ENCODE data around the gene RASA1. TPM values are rescaled to one million over a fixed set of nuclear protein-coding genes. Genes with fewer than 3 reads are reported as not detected.

RASA1 gene
- total and polyA plus RNA-seq, 2 experiments from 2014 or later, result 9.3 to 35.0 TPM

DNA sequence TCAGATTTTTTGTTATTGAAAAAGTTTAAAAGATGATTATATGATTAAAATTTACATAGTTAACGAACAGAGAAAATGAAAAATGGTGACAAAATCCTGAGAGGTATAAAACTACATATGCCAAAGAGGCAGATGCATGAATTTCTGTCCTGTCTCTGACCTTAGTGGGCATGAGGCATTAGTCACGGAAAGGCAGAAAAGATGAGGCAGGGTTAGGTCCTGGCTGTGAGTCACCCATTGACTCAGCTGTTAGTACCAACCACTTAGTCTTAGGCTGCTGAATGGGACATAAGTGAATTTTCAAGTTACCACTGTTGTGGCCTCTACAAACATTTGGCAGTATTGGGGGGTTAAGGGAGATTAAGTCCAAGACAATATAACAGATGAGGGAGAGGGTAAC, 33.1 kb downstream of the RASA1 start (continued):
- TF ChIP-seq ZNF462 (CRISPR knock-in tag; IDR thresholded peaks at IDR 0.05) (no peak), ZNF114 (CRISPR knock-in tag; IDR thresholded peaks at IDR 0.05) (no peak), NANOG (IDR thresholded peaks at IDR 0.05; ENCODE audit: borderline replicate concordance) (no peak), EZH2 (IDR thresholded peaks at IDR 0.05; ENCODE audit: low read depth, unreplicated experiment) (no peak), ZNF331 (CRISPR knock-in tag; IDR thresholded peaks at IDR 0.05; ENCODE audit: low read depth) (no peak), CREB1 (CRISPR knock-in tag; IDR thresholded peaks at IDR 0.05; ENCODE audit: low read depth) (no peak)
- TF ChIP-seq, protein P1, sequence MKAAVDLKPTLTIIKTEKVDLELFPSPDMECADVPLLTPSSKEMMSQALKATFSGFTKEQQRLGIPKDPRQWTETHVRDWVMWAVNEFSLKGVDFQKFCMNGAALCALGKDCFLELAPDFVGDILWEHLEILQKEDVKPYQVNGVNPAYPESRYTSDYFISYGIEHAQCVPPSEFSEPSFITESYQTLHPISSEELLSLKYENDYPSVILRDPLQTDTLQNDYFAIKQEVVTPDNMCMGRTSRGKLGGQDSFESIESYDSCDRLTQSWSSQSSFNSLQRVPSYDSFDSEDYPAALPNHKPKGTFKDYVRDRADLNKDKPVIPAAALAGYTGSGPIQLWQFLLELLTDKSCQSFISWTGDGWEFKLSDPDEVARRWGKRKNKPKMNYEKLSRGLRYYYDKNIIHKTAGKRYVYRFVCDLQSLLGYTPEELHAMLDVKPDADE (IDR thresholded peaks at IDR 0.05), result no peak

- no peaks in the 10 kb centered on the region; the same call in 1 of the 2 replicates for H3K36me3 ChIP-seq (ENCODE audit: insufficient read depth)
- peaks cover 72% of the 10 kb centered on the region for H3K79me2 ChIP-seq (replicated peaks; ENCODE audit: insufficient read depth)
- H3F3A ChIP-seq (replicated peaks; ENCODE audit: low read depth), result no peaks in the 10 kb centered on the region
- no peaks in the 10 kb centered on the region for H3K9me2 ChIP-seq (ENCODE audit: insufficient read depth)
- no peak overlapping the region for H3K4me3 Mint-ChIP-seq
- 0 out of 3 replicates have a peak, but pooled peaks cover 5% of the 10 kb centered on the region for H3K9me3 Mint-ChIP-seq
- peaks cover 9% of the 10 kb centered on the region; the same call in 2 of the 3 replicates for H3K4me1 Mint-ChIP-seq
- DNase-seq (ENCODE audit: low spot score) (no peak), ATAC-seq (no peak)
- H2AFZ ChIP-seq, result no peak overlapping the region
- no peaks in the 10 kb centered on the region for H3K27me3 Mint-ChIP-seq (ENCODE audit: insufficient read depth, low read depth, poor library complexity)
- H4K20me1 ChIP-seq (replicated peaks; ENCODE audit: insufficient read depth), result peaks cover 25% of the 10 kb centered on the region
- H3K4me2 ChIP-seq, result no peak overlapping the region
- no peak overlapping the region for H3K27ac ChIP-seq (ENCODE audit: low read depth)
- 0 out of 2 replicates have a peak, but pooled peaks cover under 1% of the 10 kb centered on the region for H3K4me1 ChIP-seq (ENCODE audit: insufficient read depth)
- H3K36me3 Mint-ChIP-seq (ENCODE audit: low read depth), result peaks cover 27% of the 10 kb centered on the region
- no peak overlapping the region for H3K27ac Mint-ChIP-seq
- H3K27me3 ChIP-seq (ENCODE audit: insufficient read depth), result no peaks in the 10 kb centered on the region
- H3K4me3 ChIP-seq, result no peak overlapping the region
- TF ChIP-seq CREB1 (CRISPR knock-in tag; IDR thresholded peaks at IDR 0.05; ENCODE audit: low read depth), result no peak
- TF ChIP-seq CTCF (conservative IDR thresholded peaks at IDR 0.05; ENCODE audit: low read depth in 2 of 2), result no peak
- no peak for TF ChIP-seq ZNF331 (CRISPR knock-in tag; IDR thresholded peaks at IDR 0.05; ENCODE audit: low read depth)
- no peak for TF ChIP-seq EZH2 (IDR thresholded peaks at IDR 0.05; ENCODE audit: low read depth, unreplicated experiment)
- TF ChIP-seq, protein P1 (IDR thresholded peaks at IDR 0.05), result no peak
- TF ChIP-seq EZH2phosphoT487 (IDR thresholded peaks at IDR 0.05; ENCODE audit: unreplicated experiment), result no peak
- TF ChIP-seq STAT1 (IDR thresholded peaks at IDR 0.05; ENCODE audit: unreplicated experiment), result no peak
- no peak for TF ChIP-seq JUNB (IDR thresholded peaks at IDR 0.05; ENCODE audit: unreplicated experiment)
Measured at GRCh38 chr5:87302061-87302460, 34.4 kb downstream of the RASA1 start.
